ENCODE data around the gene S100A16.
"Not testable (repeated sequence)": the region's sequence is repeated elsewhere in the genome, so short reads cannot be mapped to it uniquely, and the experiment has no call there.

The S100A16 gene

DNA sequence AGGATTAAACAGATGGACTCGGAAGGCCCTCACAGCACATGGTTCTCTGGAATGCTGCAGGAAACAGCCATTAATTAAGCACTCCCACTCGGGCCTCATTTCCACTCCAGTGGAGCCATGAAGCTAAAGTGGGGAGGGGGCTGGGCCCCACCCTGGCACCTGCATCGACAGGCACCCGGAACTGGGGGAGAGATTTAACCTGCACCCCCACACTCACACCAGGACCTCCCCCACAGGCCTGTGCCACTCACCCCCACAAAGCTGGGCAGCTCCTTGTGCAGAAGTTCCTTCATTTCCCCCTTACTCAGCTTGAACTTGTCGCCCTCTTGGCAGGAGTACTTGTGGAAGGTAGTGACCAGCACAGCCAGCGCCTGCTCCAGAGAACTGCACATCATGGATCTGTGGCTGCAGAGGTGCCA lies 49.4 kb downstream of the S100A16 start:
- WGBS (ENCODE audit: insufficient coverage): 93% methylated on average over 4 of the region's 6 CpGs

DNA sequence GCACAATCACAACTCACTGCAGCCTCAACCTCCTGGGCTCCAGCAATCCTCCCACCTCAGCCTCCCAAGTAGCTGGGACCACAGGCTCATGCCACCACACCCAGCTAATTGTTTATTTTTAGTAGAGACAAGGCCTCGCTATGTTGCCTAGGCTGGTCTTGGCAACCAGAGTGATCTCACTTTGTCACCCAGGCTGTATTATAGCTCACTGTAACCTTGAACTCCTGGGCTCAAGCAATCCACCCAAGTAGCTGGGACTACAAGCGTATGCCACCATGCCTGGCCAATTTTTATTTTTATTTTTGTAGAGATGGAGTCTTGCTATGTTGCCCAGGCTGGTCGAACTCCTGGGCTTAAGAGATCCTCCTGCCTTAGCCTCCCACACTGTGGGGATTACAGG lies 50.9 kb downstream of the S100A16 start:
- ChIA-PET CTCF (interaction anchor here (1.0 to 11.1 kb wide), 5 partner anchors 8 to 52 kb away, joined by 3 to 116 read pairs (median 8); partner anchors contain the start of gene S100A6), POLR2A (interaction anchor here (0.6 kb wide), 1 partner anchor 26 kb away, joined by 4 read pairs; the partner anchor contains the start of gene S100A6)
- not testable (repeated sequence) for H3K36me3 ChIP-seq (ENCODE audit: control insufficient read depth in 4 of 4, insufficient read depth in 4 of 4, low read length in 3 of 4); H3K27me3 ChIP-seq (replicated peaks in 2 of 5; ENCODE audit: control insufficient read depth in 4 of 5, insufficient read depth in 5 of 5, low read length in 4 of 5); H3K9me3 ChIP-seq (ENCODE audit: control extremely low read depth in 1 of 5, control insufficient read depth in 4 of 5, insufficient read depth in 2 of 5, low read depth in 1 of 5, low read length in 4 of 5); DNase-seq; H3K4me3 ChIP-seq (ENCODE audit: control insufficient read depth in 1 of 7, extremely low read depth in 1 of 7, insufficient read depth in 4 of 7, low read depth in 2 of 7, low read length in 6 of 7); H3K27ac ChIP-seq (ENCODE audit: insufficient read depth in 1 of 2, low read depth in 1 of 2, low read length in 2 of 2, poor library complexity in 1 of 2, severe bottlenecking in 2 of 2)
- H3K4me1 ChIP-seq (ENCODE audit: control extremely low read depth in 1 of 4, control insufficient read depth in 4 of 4, insufficient read depth in 4 of 4, low read length in 3 of 4): peaks cover 2 to 33% (median 18%) of the 10 kb centered on the region in 4 experiments
- 100% methylated on average over 1 of the region's 3 CpGs for WGBS (ENCODE audit: insufficient coverage)

More for the DNA sequence above, 49.4 kb downstream of the S100A16 start:
- peaks cover 3 to 48% (median 29%) of the 10 kb centered on the region in 4 experiments for H3K4me1 ChIP-seq (ENCODE audit: control extremely low read depth in 1 of 4, control insufficient read depth in 4 of 4, insufficient read depth in 4 of 4, low read length in 3 of 4)
- H3K36me3 ChIP-seq (ENCODE audit: control insufficient read depth in 4 of 4, insufficient read depth in 4 of 4, low read length in 3 of 4): no peaks in the 10 kb centered on the region
- H3K4me3 ChIP-seq (ENCODE audit: control insufficient read depth in 1 of 7, extremely low read depth in 1 of 7, insufficient read depth in 4 of 7, low read depth in 2 of 7, low read length in 6 of 7): no peak overlapping the region
- ChIA-PET CTCF (interaction anchor here (0.7 to 11.1 kb wide), 6 partner anchors 9 to 43 kb away, joined by 3 to 116 read pairs (median 4); partner anchors contain the start of gene S100A6), POLR2A (no interaction called here)
- no peaks in the 10 kb centered on the region for H3K27me3 ChIP-seq (replicated peaks in 2 of 5; ENCODE audit: control insufficient read depth in 4 of 5, insufficient read depth in 5 of 5, low read length in 4 of 5)
- H3K9me3 ChIP-seq (ENCODE audit: control extremely low read depth in 1 of 5, control insufficient read depth in 4 of 5, insufficient read depth in 2 of 5, low read depth in 1 of 5, low read length in 4 of 5): no peaks in the 10 kb centered on the region
- H3K27ac ChIP-seq (ENCODE audit: insufficient read depth in 1 of 2, low read depth in 1 of 2, low read length in 2 of 2, poor library complexity in 1 of 2, severe bottlenecking in 2 of 2): no peak overlapping the region
- no peak for DNase-seq

DNA sequence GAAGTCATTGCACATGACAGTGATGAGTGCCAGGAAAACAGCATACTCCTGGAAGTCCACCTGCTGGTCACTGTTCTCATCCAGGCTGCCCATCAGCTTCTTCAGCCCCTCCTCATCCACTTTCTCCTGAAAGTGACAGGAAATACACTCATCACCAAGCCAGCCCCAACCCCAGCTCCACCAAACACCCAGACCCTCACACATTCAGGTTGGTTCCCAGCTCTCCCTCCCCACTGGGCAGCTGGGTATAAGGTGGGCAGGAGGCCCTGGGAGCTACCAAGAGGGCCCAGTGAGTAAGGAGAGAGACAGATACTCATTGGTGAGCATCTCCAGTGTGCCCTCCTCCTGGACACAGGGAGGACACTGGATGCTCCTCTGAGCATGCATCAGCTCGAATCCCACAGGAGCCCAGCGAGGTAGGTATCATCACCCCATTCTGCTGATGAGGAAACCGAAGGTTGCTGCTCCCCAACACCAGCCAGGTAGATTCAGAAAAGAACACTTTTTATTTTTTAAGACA lies 51.4 kb downstream of the S100A16 start:
- Histone ChIP-seq H3K36me3 (ENCODE audit: control insufficient read depth in 4 of 4, insufficient read depth in 4 of 4, low read length in 3 of 4) (no peaks in the 10 kb centered on the region), H3K4me1 (ENCODE audit: control extremely low read depth in 1 of 4, control insufficient read depth in 4 of 4, insufficient read depth in 4 of 4, low read length in 3 of 4) (peaks cover 0 to 28% (median 13%) of the 10 kb centered on the region in 4 experiments), H3K4me3 (ENCODE audit: control insufficient read depth in 1 of 7, extremely low read depth in 1 of 7, insufficient read depth in 4 of 7, low read depth in 2 of 7, low read length in 6 of 7) (no peak overlapping the region), H3K27me3 (replicated peaks in 2 of 5; ENCODE audit: control insufficient read depth in 4 of 5, insufficient read depth in 5 of 5, low read length in 4 of 5) (no peaks in the 10 kb centered on the region), H3K9me3 (ENCODE audit: control extremely low read depth in 1 of 5, control insufficient read depth in 4 of 5, insufficient read depth in 2 of 5, low read depth in 1 of 5, low read length in 4 of 5) (no peaks in the 10 kb centered on the region), H3K27ac (ENCODE audit: insufficient read depth in 1 of 2, low read depth in 1 of 2, low read length in 2 of 2, poor library complexity in 1 of 2, severe bottlenecking in 2 of 2) (no peak overlapping the region)
- POLR2A ChIA-PET: no interaction called here
- 96% methylated on average over 3 of the region's 3 CpGs for WGBS (ENCODE audit: insufficient coverage)
- DNase-seq: no peak
- CTCF ChIA-PET: interaction anchor here (0.9 to 11.1 kb wide), 8 partner anchors 8 to 51 kb away, joined by 3 to 116 read pairs (median 4); partner anchors contain the start of gene S100A6

DNA sequence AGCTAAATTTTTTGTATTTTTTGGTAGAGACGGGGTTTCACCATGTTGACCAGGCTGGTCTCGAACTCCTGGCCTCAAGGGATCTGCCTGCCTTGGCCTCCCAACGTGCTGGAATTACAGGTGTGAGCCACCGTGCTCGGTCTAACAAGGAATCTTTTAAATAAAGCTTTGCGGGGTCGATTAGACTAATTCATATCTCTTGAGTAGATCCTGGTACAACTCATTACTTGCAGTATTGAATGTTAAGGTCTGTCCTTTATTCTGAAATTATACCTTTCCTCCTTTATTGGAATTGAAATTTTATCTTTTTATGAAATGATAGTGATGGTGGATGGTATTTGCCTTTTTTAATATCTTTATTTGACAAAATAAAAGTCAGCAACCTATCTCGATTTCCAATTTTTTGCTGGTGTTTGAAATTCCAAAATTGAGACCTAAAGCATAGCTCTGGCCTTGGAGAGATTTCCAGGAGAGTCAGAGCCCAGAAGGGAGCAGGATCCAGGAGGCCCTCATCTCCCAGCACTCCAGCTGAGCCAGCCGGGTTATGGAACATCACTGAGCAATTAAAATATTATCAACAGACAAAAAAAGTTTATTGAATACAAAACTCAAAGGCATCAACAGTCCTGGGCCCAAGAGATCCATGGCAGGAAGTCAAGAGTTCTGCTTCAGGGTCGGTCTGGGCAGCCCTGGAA lies 52.0 kb downstream of the S100A16 start:
- no peak for DNase-seq
- Histone ChIP-seq H3K4me3 (ENCODE audit: control insufficient read depth in 1 of 7, extremely low read depth in 1 of 7, insufficient read depth in 4 of 7, low read depth in 2 of 7, low read length in 6 of 7) (no peak overlapping the region), H3K36me3 (ENCODE audit: control insufficient read depth in 4 of 4, insufficient read depth in 4 of 4, low read length in 3 of 4) (no peaks in the 10 kb centered on the region), H3K27ac (ENCODE audit: insufficient read depth in 1 of 2, low read depth in 1 of 2, low read length in 2 of 2, poor library complexity in 1 of 2, severe bottlenecking in 2 of 2) (no peak overlapping the region), H3K27me3 (replicated peaks in 2 of 5; ENCODE audit: control insufficient read depth in 4 of 5, insufficient read depth in 5 of 5, low read length in 4 of 5) (no peaks in the 10 kb centered on the region), H3K4me1 (ENCODE audit: control extremely low read depth in 1 of 4, control insufficient read depth in 4 of 4, insufficient read depth in 4 of 4, low read length in 3 of 4) (peaks cover 0 to 22% (median 7%) of the 10 kb centered on the region in 4 experiments), H3K9me3 (ENCODE audit: control extremely low read depth in 1 of 5, control insufficient read depth in 4 of 5, insufficient read depth in 2 of 5, low read depth in 1 of 5, low read length in 4 of 5) (no peaks in the 10 kb centered on the region)
- ChIA-PET POLR2A (no interaction called here), CTCF (interaction anchor here (0.9 to 11.1 kb wide), 7 partner anchors 7 to 51 kb away, joined by 3 to 116 read pairs (median 5); partner anchors contain the start of gene S100A6)
- 95% methylated on average over 6 of the region's 10 CpGs for WGBS (ENCODE audit: insufficient coverage)

DNA sequence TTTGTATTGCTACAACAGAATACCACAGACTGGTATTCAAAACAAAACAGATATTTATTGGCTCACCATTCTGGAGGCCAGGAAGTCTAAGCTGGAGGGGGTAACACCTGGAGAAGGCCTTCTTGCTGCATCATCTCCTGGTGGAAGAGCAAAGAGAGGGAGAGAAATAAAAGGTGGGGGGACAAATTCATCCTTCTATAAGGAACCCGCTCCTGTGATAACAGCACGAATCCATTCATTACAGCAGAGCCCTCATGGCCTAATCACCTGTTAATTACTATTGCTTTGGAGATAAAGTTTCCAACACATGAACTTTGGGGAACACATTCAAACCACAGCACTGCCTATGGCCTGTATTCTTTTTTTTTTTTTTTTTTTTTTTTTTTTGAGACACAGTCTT lies 52.7 kb downstream of the S100A16 start:
- ChIA-PET CTCF (interaction anchor here (1.1 to 11.1 kb wide), 4 partner anchors 8 to 26 kb away, joined by 3 to 116 read pairs (median 5); partner anchors contain the start of gene S100A6), POLR2A (no interaction called here)
- WGBS (ENCODE audit: insufficient coverage): no CpG with 5 or more reads among the region's 2 CpGs
- no peak overlapping the region for H3K27ac ChIP-seq (ENCODE audit: insufficient read depth in 1 of 2, low read depth in 1 of 2, low read length in 2 of 2, poor library complexity in 1 of 2, severe bottlenecking in 2 of 2)
- no peak overlapping the region for H3K4me3 ChIP-seq (ENCODE audit: control insufficient read depth in 1 of 7, extremely low read depth in 1 of 7, insufficient read depth in 4 of 7, low read depth in 2 of 7, low read length in 6 of 7)
- peaks cover 0 to 15% (median under 1%) of the 10 kb centered on the region in 4 experiments for H3K4me1 ChIP-seq (ENCODE audit: control extremely low read depth in 1 of 4, control insufficient read depth in 4 of 4, insufficient read depth in 4 of 4, low read length in 3 of 4)
- H3K27me3 ChIP-seq (replicated peaks in 2 of 5; ENCODE audit: control insufficient read depth in 4 of 5, insufficient read depth in 5 of 5, low read length in 4 of 5): no peaks in the 10 kb centered on the region
- DNase-seq: no peak
- H3K36me3 ChIP-seq (ENCODE audit: control insufficient read depth in 4 of 4, insufficient read depth in 4 of 4, low read length in 3 of 4): no peaks in the 10 kb centered on the region
- no peaks in the 10 kb centered on the region for H3K9me3 ChIP-seq (ENCODE audit: control extremely low read depth in 1 of 5, control insufficient read depth in 4 of 5, insufficient read depth in 2 of 5, low read depth in 1 of 5, low read length in 4 of 5)

DNA sequence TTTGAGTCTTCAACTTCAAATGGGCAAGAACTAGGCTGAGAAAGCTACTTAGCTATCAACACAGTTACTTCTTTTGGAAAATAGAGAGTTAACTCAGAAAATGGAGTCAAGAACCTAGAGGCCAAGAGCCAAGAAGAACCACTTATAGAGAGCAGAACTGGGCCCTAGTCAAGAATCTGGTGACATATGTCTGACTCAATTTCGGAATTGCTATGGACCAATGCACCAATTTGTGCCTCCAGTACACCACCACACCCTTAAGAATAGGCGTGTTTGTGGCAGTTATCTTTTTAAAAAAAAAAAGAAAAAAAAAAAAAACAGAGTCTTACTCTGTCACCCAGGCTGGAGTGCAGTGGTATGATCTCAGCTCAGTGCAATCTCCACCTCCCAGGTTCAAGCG lies 55.1 kb downstream of the S100A16 start:
- POLR2A ChIA-PET: no interaction called here
- no peak overlapping the region for H3K27ac ChIP-seq (ENCODE audit: insufficient read depth in 1 of 2, low read depth in 1 of 2, low read length in 2 of 2, poor library complexity in 1 of 2, severe bottlenecking in 2 of 2)
- DNase-seq: no peak
- no peaks in the 10 kb centered on the region for H3K9me3 ChIP-seq (ENCODE audit: control extremely low read depth in 1 of 5, control insufficient read depth in 4 of 5, insufficient read depth in 2 of 5, low read depth in 1 of 5, low read length in 4 of 5)
- WGBS (ENCODE audit: insufficient coverage): 100% methylated on average over 1 of the region's 3 CpGs
- CTCF ChIA-PET: interaction anchor here (0.7 to 11.1 kb wide), 5 partner anchors 10 to 23 kb away, joined by 4 to 116 read pairs (median 7); partner anchors contain the start of genes S100A4, S100A5 and S100A6
- H3K27me3 ChIP-seq (replicated peaks in 2 of 5; ENCODE audit: control insufficient read depth in 4 of 5, insufficient read depth in 5 of 5, low read length in 4 of 5): no peaks in the 10 kb centered on the region
- no peaks in the 10 kb centered on the region for H3K36me3 ChIP-seq (ENCODE audit: control insufficient read depth in 4 of 4, insufficient read depth in 4 of 4, low read length in 3 of 4)
- H3K4me1 ChIP-seq (ENCODE audit: control extremely low read depth in 1 of 4, control insufficient read depth in 4 of 4, insufficient read depth in 4 of 4, low read length in 3 of 4): peaks cover 0 to 18% (median 13%) of the 10 kb centered on the region in 4 experiments
- no peak overlapping the region for H3K4me3 ChIP-seq (ENCODE audit: control insufficient read depth in 1 of 7, extremely low read depth in 1 of 7, insufficient read depth in 4 of 7, low read depth in 2 of 7, low read length in 6 of 7)

Measured in common myeloid progenitor, CD34-positive (primary cell).